B cell (primary cell): ENCODE data around the gene THSD4. TPM values are rescaled to one million over a fixed set of nuclear protein-coding genes. Genes with fewer than 3 reads are reported as not detected.

Experiments used
- ATAC-seq: fragments of 200-7000 bp; cut with Tn5 transposase; one replicate; pipeline ENCODE4 v1.10.0; 2021; ENCODE audit warnings: low read depth, mild to moderate bottlenecking, moderate number of reproducible peaks, moderate library complexity
- CTCF ChIA-PET: fragments of 350-600 bp; sonication (Branson Sonifier 250); formaldehyde crosslinking; loops from one replicate; lab custom pipeline; 2021; ENCODE audit warnings: antibody characterized with exemption, inconsistent platforms; lab: Charles Lee
- POLR2A ChIA-PET: fragments of 350-600 bp; sonication (Branson Sonifier 250); formaldehyde crosslinking; loops from one replicate; lab custom pipeline; 2021; ENCODE audit warnings: antibody characterized with exemption; lab: Charles Lee
- DNase-seq: peaks from one replicate; pipeline ENCODE4 v3.0.0; 2013
- H2AFZ ChIP-seq: 2 replicates; pipeline ENCODE4 v1.6.1; 2012; ENCODE audit warnings: mild to moderate bottlenecking, low read depth, low read length; ENCODE audit not compliant: insufficient read depth, poor library complexity, severe bottlenecking
- H3K27ac ChIP-seq, 2 donors: 1 replicate in 1 of 2; 2 replicates in 1 of 2; pipeline ENCODE4 v1.5.1; 2012 to 2013; ENCODE audit warnings: low read length in 2 of 2, mild to moderate bottlenecking in 2 of 2, moderate library complexity in 1 of 2
- H3K27me3 ChIP-seq, 4 experiments: fragments of 200-600 bp in 1 of 4; sonication (generic) in 1 of 4; replicated peaks in 1 of 4; 1 replicate in 2 of 4; 2 replicates in 2 of 4; pipeline versions ENCODE4 v1.6.1 to v1.7.0; 2013 to 2016; ENCODE audit warnings: low read length in 3 of 4, mild to moderate bottlenecking in 2 of 4, mixed read lengths in 1 of 4, moderate library complexity in 1 of 4; ENCODE audit not compliant: insufficient read depth in 4 of 4, control insufficient read depth in 3 of 4; ENCODE audit errors: control extremely low read depth in 1 of 4
- H3K36me3 ChIP-seq, 2 experiments: replicated peaks in 1 of 2; 1 replicate in 1 of 2; 2 replicates in 1 of 2; pipeline versions ENCODE4 v1.6.1 to v1.7.1; 2013; ENCODE audit warnings: low read length in 1 of 2; ENCODE audit not compliant: insufficient read depth in 2 of 2, control insufficient read depth in 1 of 2; ENCODE audit errors: control extremely low read depth in 1 of 2, extremely low read depth in 1 of 2
- H3K4me1 ChIP-seq, 2 donors: fragments of 200-600 bp in 1 of 2; sonication (generic) in 1 of 2; 1 replicate in 1 of 2; 2 replicates in 1 of 2; pipeline versions ENCODE4 v1.5.1 to v1.6.1; 2013 to 2017; ENCODE audit warnings: low read length in 2 of 2; ENCODE audit not compliant: control insufficient read depth in 2 of 2, insufficient read depth in 2 of 2
- H3K4me2 ChIP-seq: replicated peaks from 2 replicates; pipeline ENCODE3; 2012; ENCODE audit warnings: mild to moderate bottlenecking, low read depth, low read length; ENCODE audit not compliant: poor library complexity, severe bottlenecking
- H3K4me3 ChIP-seq, 5 experiments: fragments of 200-600 bp in 1 of 5; sonication (generic) in 1 of 5; 1 replicate in 3 of 5; 2 replicates in 2 of 5; pipeline versions ENCODE4 v1.5.1 to v1.7.0; 2011 to 2016; ENCODE audit warnings: low read length in 4 of 5, mild to moderate bottlenecking in 4 of 5, low read depth in 2 of 5, control low read depth in 1 of 5, moderate library complexity in 1 of 5; ENCODE audit not compliant: insufficient read depth in 1 of 5; ENCODE audit errors: control extremely low read depth in 1 of 5, extremely low read depth in 1 of 5
- H3K79me2 ChIP-seq: fragments of 200-600 bp; sonication (generic); one replicate; pipeline ENCODE4 v1.6.0; 2016; ENCODE audit warnings: low read length; ENCODE audit not compliant: control insufficient read depth, insufficient read depth
- H3K9ac ChIP-seq: fragments of 200-600 bp; sonication (generic); 2 replicates; pipeline ENCODE4 v1.6.1; 2017; ENCODE audit warnings: mild to moderate bottlenecking, low read length, moderate library complexity
- H3K9me3 ChIP-seq, 3 donors: one replicate each; pipeline versions ENCODE4 v1.6.1 to v1.7.1; 2013; ENCODE audit warnings: low read length in 2 of 3; ENCODE audit not compliant: control insufficient read depth in 2 of 3, insufficient read depth in 1 of 3; ENCODE audit errors: control extremely low read depth in 1 of 3
- H4K20me1 ChIP-seq: 2 replicates; pipeline ENCODE4 v1.6.0; 2012; ENCODE audit warnings: mild to moderate bottlenecking, low read length; ENCODE audit not compliant: insufficient read depth, control insufficient read depth, poor library complexity, severe bottlenecking
- H3K27ac Mint-ChIP-seq: one replicate; pipeline ENCODE4 v1.8.0; 2021; ENCODE audit warnings: mixed read lengths
- H3K27me3 Mint-ChIP-seq: one replicate; pipeline ENCODE4 v1.8.0; 2021; ENCODE audit warnings: mixed read lengths
- H3K4me1 Mint-ChIP-seq: one replicate; pipeline ENCODE4 v1.8.0; 2021; ENCODE audit warnings: mixed read lengths
- H3K4me3 Mint-ChIP-seq: one replicate; pipeline ENCODE4 v1.8.0; 2021; ENCODE audit warnings: mixed read lengths
- H3K9me3 Mint-ChIP-seq: one replicate; pipeline ENCODE4 v1.8.0; 2022; ENCODE audit warnings: mixed read lengths; ENCODE audit not compliant: insufficient read depth
- CTCF ChIP-seq: fragments of 200-600 bp; IDR thresholded peaks from one replicate; pipeline ENCODE4 v1.8.0; 2022; ENCODE audit warnings: antibody characterized with exemption, mild to moderate bottlenecking
- EZH2 ChIP-seq: IDR thresholded peaks from 2 replicates; pipeline ENCODE4 v1.6.1; 2012; ENCODE audit warnings: borderline replicate concordance, low read depth, mild to moderate bottlenecking, moderate library complexity, low read length; ENCODE audit not compliant: insufficient read depth, poor library complexity, severe bottlenecking
- WGBS: methylation state at CpG from one replicate; pipeline ENCODE4 v1.1.5; 2013; ENCODE audit warnings: missing lambda C conversion rate; ENCODE audit not compliant: insufficient coverage; 5-methylcytosine and 5-hydroxymethylcytosine counted together
- intact Hi-C: fragments of 100-400 bp; cut with micrococcal nuclease; formaldehyde crosslinking; loops from one replicate; pipeline ENCODE4 v1.10.0; 2022
- polyA plus RNA-seq: library from polyadenylated mRNA; depleted of rRNA; stranded (reverse); fragments of >200 nt; gene quantifications from 2 replicates; pipeline ENCODE4 v1.2.3, GENCODE V29; 2012
- total RNA-seq, 2 donors: library from RNA; stranded (reverse); fragments of 120-200 nt in 1 of 2; gene quantifications; 1 replicate in 1 of 2; 2 replicates in 1 of 2; pipeline versions ENCODE4 v1.2.3 to v1.2.4, GENCODE V29; 2013 to 2022

THSD4 gene
- total and polyA plus RNA-seq, 2 donors (not counting 1 experiment from before 2014, with no cell fraction given) = not detected

- ATAC-seq (no peak), DNase-seq (no peak)
- 100% methylated on average over 2 of the region's 4 CpGs for WGBS
- Mint-ChIP-seq H3K4me1 (no peaks in the 10 kb centered on the region), H3K27ac (no peak overlapping the region), H3K4me3 (no peak overlapping the region), H3K27me3 (peaks cover 34% of the 10 kb centered on the region), H3K9me3 (peaks cover 2% of the 10 kb centered on the region)
- H3K4me3 ChIP-seq = no peak overlapping the region
- no peaks in the 10 kb centered on the region for H3K79me2 ChIP-seq
- no peaks in the 10 kb centered on the region for H3K36me3 ChIP-seq
- H2AFZ ChIP-seq = no peak overlapping the region
- H3K27me3 ChIP-seq = peaks cover 0 to 3% (median 0%) of the 10 kb centered on the region in 4 experiments
- TF ChIP-seq EZH2 = no peak
- no peak for TF ChIP-seq CTCF
- H3K4me2 ChIP-seq = no peak overlapping the region
- intact Hi-C loops = no loop called here
- H3K27ac ChIP-seq = no peak overlapping the region
- CTCF ChIA-PET = no interaction called here
- H4K20me1 ChIP-seq = no peaks in the 10 kb centered on the region
- peaks cover 1 to 5% (median 3%) of the 10 kb centered on the region in 3 donors for H3K9me3 ChIP-seq
- H3K4me1 ChIP-seq = no peaks in the 10 kb centered on the region
- H3K9ac ChIP-seq = no peak overlapping the region
- POLR2A ChIA-PET = no interaction called here
Measured at GRCh38 chr15:71686221-71687050, 571.2 kb downstream of the THSD4 start.

- Histone ChIP-seq H3K27ac (no peak overlapping the region), H4K20me1 (no peaks in the 10 kb centered on the region), H3K27me3 (peaks cover 0 to 3% (median 0%) of the 10 kb centered on the region in 4 experiments), H3K9ac (no peak overlapping the region), H3K36me3 (no peaks in the 10 kb centered on the region), H3K4me3 (no peak overlapping the region), H2AFZ (no peak overlapping the region), H3K4me1 (no peaks in the 10 kb centered on the region), H3K4me2 (no peak overlapping the region), H3K79me2 (no peaks in the 10 kb centered on the region), H3K9me3 (peaks cover 1 to 5% (median 3%) of the 10 kb centered on the region in 3 donors)
- no CpG with 5 or more reads among the region's 2 CpGs for WGBS
- H3K27me3 Mint-ChIP-seq = peaks cover 39% of the 10 kb centered on the region
- no peak for TF ChIP-seq CTCF
- no peak for TF ChIP-seq EZH2
- no peak overlapping the region for H3K27ac Mint-ChIP-seq
- POLR2A ChIA-PET = no interaction called here
- no peak for DNase-seq
- intact Hi-C loops = no loop called here
- CTCF ChIA-PET = interaction anchor here (0.6 kb wide), 1 partner anchor 74 kb away, joined by 11 read pairs; no protein-coding TSS in a partner anchor
- H3K9me3 Mint-ChIP-seq = peaks cover 2% of the 10 kb centered on the region
- no peak overlapping the region for H3K4me3 Mint-ChIP-seq
- H3K4me1 Mint-ChIP-seq = no peaks in the 10 kb centered on the region
- no peak for ATAC-seq
Measured at GRCh38 chr15:71687902-71688508, 572.7 kb downstream of the THSD4 start.
